Measurements from ENCODE around the gene PARP1. TPM values are rescaled to one million over a fixed set of nuclear protein-coding genes. Genes with fewer than 3 reads are reported as not detected.

PARP1 gene
- total RNA-seq, 1 experiment from 2014 or later: 376 TPM

DNA sequence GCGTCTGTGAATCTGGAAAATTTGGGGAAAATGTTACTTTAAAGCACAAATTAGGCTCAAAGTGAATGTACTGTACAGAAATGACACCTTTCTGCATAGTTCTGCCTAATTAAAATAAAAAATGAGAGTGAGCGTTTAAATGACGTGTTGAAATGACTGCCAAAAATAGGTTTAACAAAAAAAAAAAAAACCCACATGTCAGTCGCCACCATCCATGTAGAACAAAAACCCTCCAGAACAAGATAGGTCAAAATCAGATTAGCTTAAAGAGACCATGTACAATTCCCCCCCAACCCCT, 745 bp downstream of the PARP1 start (continued):
- TF ChIP-seq, protein P1, sequence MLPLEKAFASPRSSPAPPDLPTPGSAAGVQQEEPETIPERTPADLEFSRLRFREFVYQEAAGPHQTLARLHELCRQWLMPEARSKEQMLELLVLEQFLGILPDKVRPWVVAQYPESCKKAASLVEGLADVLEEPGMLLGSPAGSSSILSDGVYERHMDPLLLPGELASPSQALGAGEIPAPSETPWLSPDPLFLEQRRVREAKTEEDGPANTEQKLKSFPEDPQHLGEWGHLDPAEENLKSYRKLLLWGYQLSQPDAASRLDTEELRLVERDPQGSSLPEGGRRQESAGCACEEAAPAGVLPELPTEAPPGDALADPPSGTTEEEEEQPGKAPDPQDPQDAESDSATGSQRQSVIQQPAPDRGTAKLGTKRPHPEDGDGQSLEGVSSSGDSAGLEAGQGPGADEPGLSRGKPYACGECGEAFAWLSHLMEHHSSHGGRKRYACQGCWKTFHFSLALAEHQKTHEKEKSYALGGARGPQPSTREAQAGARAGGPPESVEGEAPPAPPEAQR (CRISPR knock-in tag; IDR thresholded peaks at IDR 0.05): no peak
- TF ChIP-seq, protein P2, sequence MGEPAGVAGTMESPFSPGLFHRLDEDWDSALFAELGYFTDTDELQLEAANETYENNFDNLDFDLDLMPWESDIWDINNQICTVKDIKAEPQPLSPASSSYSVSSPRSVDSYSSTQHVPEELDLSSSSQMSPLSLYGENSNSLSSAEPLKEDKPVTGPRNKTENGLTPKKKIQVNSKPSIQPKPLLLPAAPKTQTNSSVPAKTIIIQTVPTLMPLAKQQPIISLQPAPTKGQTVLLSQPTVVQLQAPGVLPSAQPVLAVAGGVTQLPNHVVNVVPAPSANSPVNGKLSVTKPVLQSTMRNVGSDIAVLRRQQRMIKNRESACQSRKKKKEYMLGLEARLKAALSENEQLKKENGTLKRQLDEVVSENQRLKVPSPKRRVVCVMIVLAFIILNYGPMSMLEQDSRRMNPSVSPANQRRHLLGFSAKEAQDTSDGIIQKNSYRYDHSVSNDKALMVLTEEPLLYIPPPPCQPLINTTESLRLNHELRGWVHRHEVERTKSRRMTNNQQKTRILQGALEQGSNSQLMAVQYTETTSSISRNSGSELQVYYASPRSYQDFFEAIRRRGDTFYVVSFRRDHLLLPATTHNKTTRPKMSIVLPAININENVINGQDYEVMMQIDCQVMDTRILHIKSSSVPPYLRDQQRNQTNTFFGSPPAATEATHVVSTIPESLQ (CRISPR knock-in tag; IDR thresholded peaks at IDR 0.05): no peak
- TF ChIP-seq, protein P3, sequence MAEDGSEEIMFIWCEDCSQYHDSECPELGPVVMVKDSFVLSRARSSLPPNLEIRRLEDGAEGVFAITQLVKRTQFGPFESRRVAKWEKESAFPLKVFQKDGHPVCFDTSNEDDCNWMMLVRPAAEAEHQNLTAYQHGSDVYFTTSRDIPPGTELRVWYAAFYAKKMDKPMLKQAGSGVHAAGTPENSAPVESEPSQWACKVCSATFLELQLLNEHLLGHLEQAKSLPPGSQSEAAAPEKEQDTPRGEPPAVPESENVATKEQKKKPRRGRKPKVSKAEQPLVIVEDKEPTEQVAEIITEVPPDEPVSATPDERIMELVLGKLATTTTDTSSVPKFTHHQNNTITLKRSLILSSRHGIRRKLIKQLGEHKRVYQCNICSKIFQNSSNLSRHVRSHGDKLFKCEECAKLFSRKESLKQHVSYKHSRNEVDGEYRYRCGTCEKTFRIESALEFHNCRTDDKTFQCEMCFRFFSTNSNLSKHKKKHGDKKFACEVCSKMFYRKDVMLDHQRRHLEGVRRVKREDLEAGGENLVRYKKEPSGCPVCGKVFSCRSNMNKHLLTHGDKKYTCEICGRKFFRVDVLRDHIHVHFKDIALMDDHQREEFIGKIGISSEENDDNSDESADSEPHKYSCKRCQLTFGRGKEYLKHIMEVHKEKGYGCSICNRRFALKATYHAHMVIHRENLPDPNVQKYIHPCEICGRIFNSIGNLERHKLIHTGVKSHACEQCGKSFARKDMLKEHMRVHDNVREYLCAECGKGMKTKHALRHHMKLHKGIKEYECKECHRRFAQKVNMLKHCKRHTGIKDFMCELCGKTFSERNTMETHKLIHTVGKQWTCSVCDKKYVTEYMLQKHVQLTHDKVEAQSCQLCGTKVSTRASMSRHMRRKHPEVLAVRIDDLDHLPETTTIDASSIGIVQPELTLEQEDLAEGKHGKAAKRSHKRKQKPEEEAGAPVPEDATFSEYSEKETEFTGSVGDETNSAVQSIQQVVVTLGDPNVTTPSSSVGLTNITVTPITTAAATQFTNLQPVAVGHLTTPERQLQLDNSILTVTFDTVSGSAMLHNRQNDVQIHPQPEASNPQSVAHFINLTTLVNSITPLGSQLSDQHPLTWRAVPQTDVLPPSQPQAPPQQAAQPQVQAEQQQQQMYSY (CRISPR knock-in tag; IDR thresholded peaks at IDR 0.05): no peak
- TF ChIP-seq FOXK1 (CRISPR knock-in tag; IDR thresholded peaks at IDR 0.05): no peak
- no peak for TF ChIP-seq SP1 (CRISPR knock-in tag; conservative IDR thresholded peaks at IDR 0.05)
- TF ChIP-seq, protein P4, sequence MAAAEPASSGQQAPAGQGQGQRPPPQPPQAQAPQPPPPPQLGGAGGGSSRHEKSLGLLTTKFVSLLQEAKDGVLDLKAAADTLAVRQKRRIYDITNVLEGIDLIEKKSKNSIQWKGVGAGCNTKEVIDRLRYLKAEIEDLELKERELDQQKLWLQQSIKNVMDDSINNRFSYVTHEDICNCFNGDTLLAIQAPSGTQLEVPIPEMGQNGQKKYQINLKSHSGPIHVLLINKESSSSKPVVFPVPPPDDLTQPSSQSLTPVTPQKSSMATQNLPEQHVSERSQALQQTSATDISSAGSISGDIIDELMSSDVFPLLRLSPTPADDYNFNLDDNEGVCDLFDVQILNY (CRISPR knock-in tag; IDR thresholded peaks at IDR 0.05): no peak
- no peak for TF ChIP-seq CBFB (CRISPR knock-in tag; IDR thresholded peaks at IDR 0.05; ENCODE audit: low read depth)

DNA sequence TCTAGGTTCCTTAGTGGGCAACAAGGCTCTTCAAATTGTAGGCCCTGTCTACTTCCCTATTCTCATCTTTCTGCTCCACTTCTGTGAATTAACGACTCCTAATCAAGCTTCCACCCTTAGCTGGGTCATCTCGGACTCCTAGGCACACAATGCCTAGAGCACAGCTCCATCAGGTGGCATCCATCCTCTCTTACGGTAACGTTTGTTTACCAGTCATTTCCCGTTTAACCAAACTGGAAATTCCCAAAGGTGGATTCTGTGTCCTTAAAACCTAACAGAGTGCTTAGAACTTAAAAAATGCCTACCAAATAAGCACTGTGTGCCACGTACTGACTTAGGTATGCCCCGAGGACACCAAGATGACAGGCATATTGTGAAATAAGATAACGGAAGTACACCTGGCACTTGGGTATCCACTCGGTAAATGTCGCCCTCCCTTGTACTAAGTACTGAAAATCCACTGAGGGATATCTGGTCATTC, 1.5 kb downstream of the PARP1 start:
- H3K4me1 Mint-ChIP-seq: peaks cover 54% of the 10 kb centered on the region
- H3K36me3 Mint-ChIP-seq: peaks cover 13% of the 10 kb centered on the region
- H3K27me3 Mint-ChIP-seq (ENCODE audit: low read depth): no peaks in the 10 kb centered on the region
- ChIA-PET CTCF (interaction anchor here (0.5 to 4.3 kb wide), 9 partner anchors 15 to 218 kb away, joined by 3 to 40 read pairs (median 17); partner anchors contain the start of gene STUM), POLR2A (no interaction called here)
- ATAC-seq: no peak
- no peak for TF ChIP-seq HMGA2 (CRISPR knock-in tag; IDR thresholded peaks at IDR 0.05)
- TF ChIP-seq NFE2L1 (CRISPR knock-in tag; IDR thresholded peaks at IDR 0.05): no peak
- TF ChIP-seq, protein P5, sequence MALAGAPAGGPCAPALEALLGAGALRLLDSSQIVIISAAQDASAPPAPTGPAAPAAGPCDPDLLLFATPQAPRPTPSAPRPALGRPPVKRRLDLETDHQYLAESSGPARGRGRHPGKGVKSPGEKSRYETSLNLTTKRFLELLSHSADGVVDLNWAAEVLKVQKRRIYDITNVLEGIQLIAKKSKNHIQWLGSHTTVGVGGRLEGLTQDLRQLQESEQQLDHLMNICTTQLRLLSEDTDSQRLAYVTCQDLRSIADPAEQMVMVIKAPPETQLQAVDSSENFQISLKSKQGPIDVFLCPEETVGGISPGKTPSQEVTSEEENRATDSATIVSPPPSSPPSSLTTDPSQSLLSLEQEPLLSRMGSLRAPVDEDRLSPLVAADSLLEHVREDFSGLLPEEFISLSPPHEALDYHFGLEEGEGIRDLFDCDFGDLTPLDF (CRISPR knock-in tag; IDR thresholded peaks at IDR 0.05): no peak
- TF ChIP-seq, protein P6, sequence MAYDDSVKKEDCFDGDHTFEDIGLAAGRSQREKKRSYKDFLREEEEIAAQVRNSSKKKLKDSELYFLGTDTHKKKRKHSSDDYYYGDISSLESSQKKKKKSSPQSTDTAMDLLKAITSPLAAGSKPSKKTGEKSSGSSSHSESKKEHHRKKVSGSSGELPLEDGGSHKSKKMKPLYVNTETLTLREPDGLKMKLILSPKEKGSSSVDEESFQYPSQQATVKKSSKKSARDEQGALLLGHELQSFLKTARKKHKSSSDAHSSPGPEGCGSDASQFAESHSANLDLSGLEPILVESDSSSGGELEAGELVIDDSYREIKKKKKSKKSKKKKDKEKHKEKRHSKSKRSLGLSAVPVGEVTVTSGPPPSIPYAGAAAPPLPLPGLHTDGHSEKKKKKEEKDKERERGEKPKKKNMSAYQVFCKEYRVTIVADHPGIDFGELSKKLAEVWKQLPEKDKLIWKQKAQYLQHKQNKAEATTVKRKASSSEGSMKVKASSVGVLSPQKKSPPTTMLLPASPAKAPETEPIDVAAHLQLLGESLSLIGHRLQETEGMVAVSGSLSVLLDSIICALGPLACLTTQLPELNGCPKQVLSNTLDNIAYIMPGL (CRISPR knock-in tag; IDR thresholded peaks at IDR 0.05): no peak
- TF ChIP-seq, protein P7, sequence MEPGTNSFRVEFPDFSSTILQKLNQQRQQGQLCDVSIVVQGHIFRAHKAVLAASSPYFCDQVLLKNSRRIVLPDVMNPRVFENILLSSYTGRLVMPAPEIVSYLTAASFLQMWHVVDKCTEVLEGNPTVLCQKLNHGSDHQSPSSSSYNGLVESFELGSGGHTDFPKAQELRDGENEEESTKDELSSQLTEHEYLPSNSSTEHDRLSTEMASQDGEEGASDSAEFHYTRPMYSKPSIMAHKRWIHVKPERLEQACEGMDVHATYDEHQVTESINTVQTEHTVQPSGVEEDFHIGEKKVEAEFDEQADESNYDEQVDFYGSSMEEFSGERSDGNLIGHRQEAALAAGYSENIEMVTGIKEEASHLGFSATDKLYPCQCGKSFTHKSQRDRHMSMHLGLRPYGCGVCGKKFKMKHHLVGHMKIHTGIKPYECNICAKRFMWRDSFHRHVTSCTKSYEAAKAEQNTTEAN (CRISPR knock-in tag; IDR thresholded peaks at IDR 0.05): no peak
- TF ChIP-seq ELF4 (CRISPR knock-in tag; IDR thresholded peaks at IDR 0.05; ENCODE audit: low read depth): no peak
- TF ChIP-seq, protein P8, sequence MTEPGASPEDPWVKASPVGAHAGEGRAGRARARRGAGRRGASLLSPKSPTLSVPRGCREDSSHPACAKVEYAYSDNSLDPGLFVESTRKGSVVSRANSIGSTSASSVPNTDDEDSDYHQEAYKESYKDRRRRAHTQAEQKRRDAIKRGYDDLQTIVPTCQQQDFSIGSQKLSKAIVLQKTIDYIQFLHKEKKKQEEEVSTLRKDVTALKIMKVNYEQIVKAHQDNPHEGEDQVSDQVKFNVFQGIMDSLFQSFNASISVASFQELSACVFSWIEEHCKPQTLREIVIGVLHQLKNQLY (CRISPR knock-in tag; IDR thresholded peaks at IDR 0.05): no peak
- TF ChIP-seq PRRX2 (CRISPR knock-in tag; IDR thresholded peaks at IDR 0.05): no peak
- no peak for TF ChIP-seq IRF2 (CRISPR knock-in tag; IDR thresholded peaks at IDR 0.05; ENCODE audit: borderline replicate concordance, low read depth)
- H3K27ac Mint-ChIP-seq: peak overlapping the region; percentile 99
- no peaks in the 10 kb centered on the region; the same call in 1 of the 2 replicates for H3K9me3 Mint-ChIP-seq
- no peak for DNase-seq (ENCODE audit: low spot score)
- H3K4me3 Mint-ChIP-seq: peak overlapping the region; percentile 99

Measured in WTC11 (cell line).